ENCODE data around the gene TNS3.

TNS3 gene

GRCh38 chr7:47563521-47563920 is 18.4 kb downstream of the TNS3 start:
- no peak overlapping the region for H2AFZ ChIP-seq (ENCODE audit: low read depth)
- H3K4me3 ChIP-seq (IDR thresholded peaks at IDR 0.05; ENCODE audit: insufficient read depth, low read depth, low read length): no peak overlapping the region
- H4K20me1 ChIP-seq (ENCODE audit: insufficient read depth): no peaks in the 10 kb centered on the region
- no peak overlapping the region for H3K9ac ChIP-seq
- no peak overlapping the region for H3K4me2 ChIP-seq
- no peaks in the 10 kb centered on the region for H3K79me2 ChIP-seq (ENCODE audit: insufficient read depth, low read depth)
- H3K27ac ChIP-seq: no peak overlapping the region
- H3K36me3 ChIP-seq (ENCODE audit: insufficient read depth): no peaks in the 10 kb centered on the region
- H3K27me3 ChIP-seq (ENCODE audit: insufficient read depth, low read depth): no peaks in the 10 kb centered on the region
- no peaks in the 10 kb centered on the region for H3K4me1 ChIP-seq (ENCODE audit: low read depth, poor library complexity, severe bottlenecking)
- no peak for TF ChIP-seq CTCF (conservative IDR thresholded peaks at IDR 0.05; ENCODE audit: low read depth, low read length)

GRCh38 chr7:47561715-47562446 is 20.0 kb downstream of the TNS3 start:
- no peaks in the 10 kb centered on the region for H3K4me1 ChIP-seq (ENCODE audit: low read depth, poor library complexity, severe bottlenecking)
- H3K4me2 ChIP-seq: no peak overlapping the region
- H4K20me1 ChIP-seq (ENCODE audit: insufficient read depth): no peaks in the 10 kb centered on the region
- no peak for TF ChIP-seq CTCF (conservative IDR thresholded peaks at IDR 0.05; ENCODE audit: low read depth, low read length)
- H3K36me3 ChIP-seq (ENCODE audit: insufficient read depth): no peaks in the 10 kb centered on the region
- no peak overlapping the region for H3K4me3 ChIP-seq (IDR thresholded peaks at IDR 0.05; ENCODE audit: insufficient read depth, low read depth, low read length)
- no peak overlapping the region for H2AFZ ChIP-seq (ENCODE audit: low read depth)
- H3K9ac ChIP-seq: no peak overlapping the region
- no peak overlapping the region for H3K27ac ChIP-seq
- no peaks in the 10 kb centered on the region for H3K27me3 ChIP-seq (ENCODE audit: insufficient read depth, low read depth)
- H3K79me2 ChIP-seq (ENCODE audit: insufficient read depth, low read depth): no peaks in the 10 kb centered on the region

- no peaks in the 10 kb centered on the region for H3K27me3 ChIP-seq (ENCODE audit: insufficient read depth, low read depth)
- no peak overlapping the region for H3K27ac ChIP-seq
- no peak overlapping the region for H2AFZ ChIP-seq (ENCODE audit: low read depth)
- TF ChIP-seq CTCF (conservative IDR thresholded peaks at IDR 0.05; ENCODE audit: low read depth, low read length): no peak
- no peak overlapping the region for H3K4me2 ChIP-seq
- no peaks in the 10 kb centered on the region for H3K36me3 ChIP-seq (ENCODE audit: insufficient read depth)
- no peaks in the 10 kb centered on the region for H3K79me2 ChIP-seq (ENCODE audit: insufficient read depth, low read depth)
- H3K4me3 ChIP-seq (IDR thresholded peaks at IDR 0.05; ENCODE audit: insufficient read depth, low read depth, low read length): no peak overlapping the region
- H3K4me1 ChIP-seq (ENCODE audit: low read depth, poor library complexity, severe bottlenecking): no peaks in the 10 kb centered on the region
- no peaks in the 10 kb centered on the region for H4K20me1 ChIP-seq (ENCODE audit: insufficient read depth)
- H3K9ac ChIP-seq: no peak overlapping the region
These were observed 22.3 kb downstream of the TNS3 start for GRCh38 chr7:47559306-47560220.

- no peaks in the 10 kb centered on the region for H3K36me3 ChIP-seq (ENCODE audit: insufficient read depth)
- no peak overlapping the region for H3K4me3 ChIP-seq (IDR thresholded peaks at IDR 0.05; ENCODE audit: insufficient read depth, low read depth, low read length)
- H3K4me2 ChIP-seq: no peak overlapping the region
- peaks cover under 1% of the 10 kb centered on the region for H3K4me1 ChIP-seq (ENCODE audit: low read depth, poor library complexity, severe bottlenecking)
- H3K27ac ChIP-seq: no peak overlapping the region
- no peaks in the 10 kb centered on the region for H3K27me3 ChIP-seq (ENCODE audit: insufficient read depth, low read depth)
- no peak overlapping the region for H2AFZ ChIP-seq (ENCODE audit: low read depth)
- H3K9ac ChIP-seq: no peak overlapping the region
- H4K20me1 ChIP-seq (ENCODE audit: insufficient read depth): no peaks in the 10 kb centered on the region
- no peak for TF ChIP-seq CTCF (conservative IDR thresholded peaks at IDR 0.05; ENCODE audit: low read depth, low read length)
- H3K79me2 ChIP-seq (ENCODE audit: insufficient read depth, low read depth): no peaks in the 10 kb centered on the region
These were observed 23.9 kb downstream of the TNS3 start for GRCh38 chr7:47557694-47558670.

Data from KMS-11 (cell line).